Tibial nerve (tissue), 4 donors: Measurements from ENCODE around the gene UBE2G1. TPM values are rescaled to one million over a fixed set of nuclear protein-coding genes. Genes with fewer than 3 reads are reported as not detected.

Experiments used
- DNase-seq, 2 donors: peaks; one replicate each; pipeline ENCODE4 v3.0.0-alpha.2; 2019; ENCODE audit warnings: low spot score in 2 of 2
- H3K27ac ChIP-seq, 4 donors: fragments of 200-600 bp; sonication (generic) in 3 of 4; one replicate each; pipeline ENCODE4 v1.5.1; 2017 to 2019; ENCODE audit warnings: mild to moderate bottlenecking in 1 of 4
- H3K27me3 ChIP-seq, 2 donors: fragments of 200-600 bp; sonication (generic) in 1 of 2; one replicate each; pipeline versions ENCODE4 v1.5.1 to v1.6.0; 2017 to 2019
- H3K36me3 ChIP-seq, 3 donors: fragments of 200-600 bp; sonication (generic); one replicate each; pipeline ENCODE4 v1.5.1; 2018 to 2019
- H3K4me1 ChIP-seq, 4 donors: fragments of 200-600 bp; sonication (generic) in 3 of 4; one replicate each; pipeline ENCODE4 v1.5.1; 2017 to 2019
- H3K4me3 ChIP-seq, 4 donors: fragments of 200-600 bp; sonication (generic) in 3 of 4; one replicate each; pipeline ENCODE4 v1.5.1; 2017 to 2019; ENCODE audit warnings: mild to moderate bottlenecking in 1 of 4, moderate library complexity in 1 of 4
- H3K9me3 ChIP-seq, 4 donors: fragments of 200-600 bp; sonication (generic) in 3 of 4; one replicate each; pipeline ENCODE4 v1.5.1; 2017 to 2019
- EP300 ChIP-seq, 2 donors: sonication (generic); formaldehyde crosslinking; IDR thresholded peaks; one replicate each; pipeline ENCODE4 v1.6.1; 2017; ENCODE audit warnings: antibody characterized with exemption in 2 of 2, mild to moderate bottlenecking in 1 of 2
- POLR2A ChIP-seq, 2 donors: fragments of 450-650 bp; IDR thresholded peaks; one replicate each; pipeline ENCODE4 v1.6.1; 2017; ENCODE audit warnings: antibody characterized with exemption in 2 of 2, mild to moderate bottlenecking in 2 of 2, moderate library complexity in 2 of 2
- WGBS, 2 donors: methylation state at CpG; one replicate each; pipeline ENCODE4 v1.1.5; 2018; 5-methylcytosine and 5-hydroxymethylcytosine counted together
- total RNA-seq, 4 donors: library from RNA; depleted of rRNA; stranded (reverse); fragments of >200 nt; gene quantifications; one replicate each; pipeline ENCODE4 v1.1.0, GENCODE V29; 2016
- TF ChIP-seq, protein P1 (sequence below), 5 experiments: fragments of 200-600 bp in 3 of 5; fragments of 450-650 bp in 2 of 5; sonication (generic) in 3 of 5; IDR thresholded peaks; one replicate each; pipeline ENCODE4 v1.5.1; 2016 to 2019; ENCODE audit warnings: antibody characterized with exemption in 5 of 5, mild to moderate bottlenecking in 3 of 5, moderate library complexity in 2 of 5

Gene UBE2G1
- total RNA-seq, 4 donors from 2014 or later: 30.4 to 50.7 (median 38.3) TPM

DNA sequence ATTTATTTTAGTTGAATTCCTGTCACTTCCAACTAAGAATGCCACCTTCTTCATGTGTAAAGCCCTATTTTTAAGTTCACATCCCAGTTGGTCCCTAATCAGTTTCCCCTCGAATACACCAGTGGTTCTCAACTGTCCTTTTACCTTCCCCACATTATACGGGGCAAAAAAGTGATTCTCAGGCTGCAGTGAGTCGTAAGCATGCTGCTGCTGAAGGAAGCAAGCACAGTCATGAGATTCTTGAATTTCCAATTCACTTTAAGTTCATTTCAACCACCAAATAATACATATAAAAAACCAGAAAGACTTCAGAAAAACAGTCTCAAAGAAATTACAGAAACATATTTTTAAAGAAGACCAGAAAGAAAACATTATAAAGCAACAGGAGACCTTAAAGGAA lies 47.9 kb downstream of the UBE2G1 start:
- TF ChIP-seq EP300 (IDR thresholded peaks at IDR 0.05) (no peak), POLR2A (IDR thresholded peaks at IDR 0.05) (no peak)
- TF ChIP-seq, protein P1, sequence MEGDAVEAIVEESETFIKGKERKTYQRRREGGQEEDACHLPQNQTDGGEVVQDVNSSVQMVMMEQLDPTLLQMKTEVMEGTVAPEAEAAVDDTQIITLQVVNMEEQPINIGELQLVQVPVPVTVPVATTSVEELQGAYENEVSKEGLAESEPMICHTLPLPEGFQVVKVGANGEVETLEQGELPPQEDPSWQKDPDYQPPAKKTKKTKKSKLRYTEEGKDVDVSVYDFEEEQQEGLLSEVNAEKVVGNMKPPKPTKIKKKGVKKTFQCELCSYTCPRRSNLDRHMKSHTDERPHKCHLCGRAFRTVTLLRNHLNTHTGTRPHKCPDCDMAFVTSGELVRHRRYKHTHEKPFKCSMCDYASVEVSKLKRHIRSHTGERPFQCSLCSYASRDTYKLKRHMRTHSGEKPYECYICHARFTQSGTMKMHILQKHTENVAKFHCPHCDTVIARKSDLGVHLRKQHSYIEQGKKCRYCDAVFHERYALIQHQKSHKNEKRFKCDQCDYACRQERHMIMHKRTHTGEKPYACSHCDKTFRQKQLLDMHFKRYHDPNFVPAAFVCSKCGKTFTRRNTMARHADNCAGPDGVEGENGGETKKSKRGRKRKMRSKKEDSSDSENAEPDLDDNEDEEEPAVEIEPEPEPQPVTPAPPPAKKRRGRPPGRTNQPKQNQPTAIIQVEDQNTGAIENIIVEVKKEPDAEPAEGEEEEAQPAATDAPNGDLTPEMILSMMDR (IDR thresholded peaks at IDR 0.05): no peak
- H3K9me3 ChIP-seq: no peaks in the 10 kb centered on the region
- H3K36me3 ChIP-seq: no peaks in the 10 kb centered on the region
- no peak overlapping the region for H3K27ac ChIP-seq
- no peaks in the 10 kb centered on the region for H3K27me3 ChIP-seq
- H3K4me1 ChIP-seq: peaks cover 0 to 31% (median 8%) of the 10 kb centered on the region in 4 donors
- DNase-seq: no peak
- WGBS, 2 donors: 64 to 65% methylated on average over 3 of the region's 3 CpGs
- no peak overlapping the region for H3K4me3 ChIP-seq

DNA sequence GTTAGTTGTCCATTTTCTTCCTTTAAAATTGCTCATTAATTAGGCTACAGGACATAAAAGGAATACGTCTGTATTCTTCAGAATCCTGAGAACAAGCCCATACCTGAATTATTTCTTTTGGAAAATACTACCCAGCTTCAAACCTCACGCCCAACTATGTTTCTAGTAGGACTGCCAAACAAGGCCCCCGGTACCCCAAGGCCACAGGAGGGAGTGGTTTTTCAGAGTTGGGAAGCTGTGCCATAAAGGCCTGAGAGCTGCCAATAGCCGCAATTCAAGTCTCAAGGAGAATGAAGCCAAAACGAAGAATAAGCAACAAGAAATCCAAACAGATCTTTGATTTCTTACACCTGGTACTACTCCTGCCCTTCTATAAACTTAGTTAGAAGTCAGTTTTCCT lies 48.3 kb downstream of the UBE2G1 start:
- Histone ChIP-seq H3K4me1 (peaks cover 0 to 34% (median 10%) of the 10 kb centered on the region in 4 donors), H3K9me3 (no peaks in the 10 kb centered on the region), H3K27me3 (no peaks in the 10 kb centered on the region), H3K36me3 (no peaks in the 10 kb centered on the region), H3K27ac (no peak overlapping the region), H3K4me3 (no peak overlapping the region)
- WGBS, 2 donors: 49 to 63% methylated on average over 5 of the region's 5 CpGs
- TF ChIP-seq EP300 (IDR thresholded peaks at IDR 0.05): no peak
- TF ChIP-seq, protein P1 (IDR thresholded peaks at IDR 0.05): no peak
- no peak for TF ChIP-seq POLR2A (IDR thresholded peaks at IDR 0.05)
- DNase-seq: no peak

DNA sequence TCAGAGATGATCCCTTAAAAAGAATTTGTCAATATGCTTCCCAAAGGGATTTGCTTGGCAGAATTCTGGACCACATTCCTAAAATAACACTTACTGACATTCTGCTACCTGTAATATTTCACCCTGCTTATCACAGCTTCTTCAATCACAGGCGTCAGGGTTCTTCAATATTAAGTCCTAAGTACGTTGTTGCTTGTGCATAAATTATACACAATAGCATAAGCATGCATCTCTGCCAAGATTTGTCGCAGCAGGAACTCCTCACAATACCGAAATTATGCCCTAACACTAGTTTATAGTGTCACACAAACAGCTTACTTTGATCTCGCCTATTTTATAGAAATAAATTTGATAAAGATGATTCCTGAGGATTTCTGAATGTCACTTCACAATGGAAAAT lies 48.9 kb downstream of the UBE2G1 start:
- WGBS, 2 donors: 37 to 38% methylated on average over 5 of the region's 5 CpGs
- H3K27ac ChIP-seq: no peak overlapping the region

DNA sequence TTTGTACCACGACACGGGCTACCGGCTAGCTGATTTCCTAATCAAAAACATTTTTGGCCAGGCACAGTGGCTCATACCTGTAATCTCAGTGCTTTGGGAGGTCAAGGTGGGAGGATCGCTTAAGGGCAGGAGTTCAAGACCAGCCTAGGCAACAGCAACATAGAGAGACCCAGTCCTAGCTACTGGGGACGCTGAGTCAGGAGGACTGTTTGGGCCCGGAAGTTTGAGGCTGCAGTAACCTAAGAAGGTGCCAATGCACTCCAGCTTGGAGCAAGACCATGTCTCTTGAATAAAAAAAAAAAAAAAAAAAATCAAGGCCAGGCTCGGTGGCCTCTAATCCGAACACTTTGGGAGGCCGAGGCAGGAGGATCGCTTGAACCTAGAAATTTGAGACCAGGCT lies 49.8 kb downstream of the UBE2G1 start:
- no peaks in the 10 kb centered on the region for H3K27me3 ChIP-seq
- peaks cover 0 to 41% (median 13%) of the 10 kb centered on the region in 4 donors for H3K4me1 ChIP-seq
- H3K36me3 ChIP-seq: no peaks in the 10 kb centered on the region
- TF ChIP-seq EP300 (IDR thresholded peaks at IDR 0.05): no peak
- TF ChIP-seq, protein P1 (IDR thresholded peaks at IDR 0.05): no peak
- TF ChIP-seq POLR2A (IDR thresholded peaks at IDR 0.05): no peak
- H3K4me3 ChIP-seq: no peak overlapping the region
- WGBS, 2 donors: 88 to 95% methylated on average over 10 of the region's 10 CpGs
- no peaks in the 10 kb centered on the region for H3K9me3 ChIP-seq
- no peak for DNase-seq
- no peak overlapping the region for H3K27ac ChIP-seq

More for the DNA sequence above, 48.9 kb downstream of the UBE2G1 start:
- Histone ChIP-seq H3K4me3 (no peak overlapping the region), H3K4me1 (peaks cover 0 to 40% (median 12%) of the 10 kb centered on the region in 4 donors), H3K36me3 (no peaks in the 10 kb centered on the region), H3K9me3 (no peaks in the 10 kb centered on the region), H3K27me3 (no peaks in the 10 kb centered on the region)
- TF ChIP-seq, protein P1 (IDR thresholded peaks at IDR 0.05): no peak
- TF ChIP-seq EP300 (IDR thresholded peaks at IDR 0.05) (no peak), POLR2A (IDR thresholded peaks at IDR 0.05) (no peak)
- no peak for DNase-seq

DNA sequence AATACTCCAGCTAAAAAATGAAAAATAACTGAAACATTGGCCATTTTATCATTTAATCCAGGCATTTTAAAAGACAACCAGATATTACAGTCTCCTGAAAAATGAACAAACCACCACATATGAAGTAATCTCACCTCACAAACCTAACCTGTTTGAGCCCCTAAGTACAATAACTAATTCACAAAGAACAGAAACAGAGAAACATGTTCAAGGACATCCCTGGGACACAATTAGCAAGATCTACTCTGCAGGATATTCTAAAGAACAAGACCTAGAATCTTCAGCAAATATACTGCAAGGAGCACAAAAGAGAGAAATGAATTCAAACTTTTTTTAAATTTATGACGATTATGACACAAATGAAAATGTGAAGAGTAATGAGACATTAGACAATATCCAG lies 51.9 kb downstream of the UBE2G1 start:
- peaks cover 0 to 61% (median 24%) of the 10 kb centered on the region in 4 donors for H3K4me1 ChIP-seq
- H3K27me3 ChIP-seq: no peaks in the 10 kb centered on the region
- H3K36me3 ChIP-seq: no peaks in the 10 kb centered on the region
- DNase-seq: no peak
- TF ChIP-seq POLR2A (IDR thresholded peaks at IDR 0.05) (no peak), EP300 (IDR thresholded peaks at IDR 0.05) (no peak)
- TF ChIP-seq, protein P1 (IDR thresholded peaks at IDR 0.05): no peak
- H3K9me3 ChIP-seq: no peaks in the 10 kb centered on the region
- H3K27ac ChIP-seq: no peak overlapping the region
- WGBS, 2 donors: 73 to 88% methylated on average over 1 of the region's 1 CpG
- no peak overlapping the region for H3K4me3 ChIP-seq
